GM12875 (cell line): ENCODE measurements around the gene ISG20.

Source experiments
- H3K4me3 ChIP-seq: one replicate; pipeline ENCODE4 v1.5.1; 2011; ENCODE audit warnings: low read depth, low read length, control low read depth
- CTCF ChIP-seq: IDR thresholded peaks from 2 replicates; pipeline ENCODE4 v1.5.1; 2011; ENCODE audit warnings: low read depth, mild to moderate bottlenecking, control low read depth, inconsistent platforms, low read length, moderate library complexity, borderline replicate concordance; ENCODE audit not compliant: insufficient read depth

The ISG20 gene

GRCh38 chr15:88650556-88650955 is 11.7 kb downstream of the ISG20 start:
- TF ChIP-seq CTCF: no peak
- H3K4me3 ChIP-seq: no peak overlapping the region

- no peak overlapping the region for H3K4me3 ChIP-seq
- no peak for TF ChIP-seq CTCF
Observed at GRCh38 chr15:88651136-88651732, 12.4 kb downstream of the ISG20 start.

GRCh38 chr15:88651971-88652370 is 13.2 kb downstream of the ISG20 start:
- H3K4me3 ChIP-seq: no peak overlapping the region
- no peak for TF ChIP-seq CTCF

GRCh38 chr15:88652456-88653199 is 13.8 kb downstream of the ISG20 start:
- no peak for TF ChIP-seq CTCF
- no peak overlapping the region for H3K4me3 ChIP-seq

GRCh38 chr15:88653200-88654064 is 14.6 kb downstream of the ISG20 start:
- no peak overlapping the region for H3K4me3 ChIP-seq
- TF ChIP-seq CTCF: no peak

- TF ChIP-seq CTCF: no peak
Observed at GRCh38 chr15:88654430-88655102, 15.8 kb downstream of the ISG20 start.

More at GRCh38 chr15:88654430-88655102, 15.8 kb downstream of the ISG20 start:
- H3K4me3 ChIP-seq: no peak overlapping the region
